GM23338 (cell line): ENCODE results near the gene DCLRE1B. TPM values are rescaled to one million over a fixed set of nuclear protein-coding genes. Genes with fewer than 3 reads are reported as not detected.

Experiments
- ATAC-seq: fragments of 200-7000 bp; cut with Tn5 transposase; 3 replicates; pipeline ENCODE4 v1.9.1; 2020
- DNase-seq: peaks from one replicate; pipeline ENCODE4 v3.0.0-alpha.2; 2015; ENCODE audit warnings: low spot score
- H2AFZ ChIP-seq: fragments of 200-600 bp; sonication (generic); 2 replicates; pipeline ENCODE4 v1.8.0; 2016; ENCODE audit warnings: antibody characterized with exemption, mild to moderate bottlenecking, moderate library complexity
- H3F3A ChIP-seq: fragments of 200-600 bp; sonication (generic); replicated peaks from 2 replicates; pipeline ENCODE4 v1.8.0; 2017; ENCODE audit warnings: antibody characterized with exemption, mixed run types, low read depth
- H3K27ac ChIP-seq: fragments of 200-600 bp; sonication (generic); 2 replicates; pipeline ENCODE4 v1.6.1; 2016; ENCODE audit warnings: low read depth
- H3K27me3 ChIP-seq: fragments of 200-600 bp; sonication (generic); 2 replicates; pipeline ENCODE4 v1.8.0; 2016; ENCODE audit warnings: mild to moderate bottlenecking, mixed run types, moderate library complexity; ENCODE audit not compliant: insufficient read depth
- H3K36me3 ChIP-seq: fragments of 200-600 bp; sonication (generic); 2 replicates; pipeline ENCODE4 v1.8.0; 2016; ENCODE audit warnings: mild to moderate bottlenecking; ENCODE audit not compliant: insufficient read depth
- H3K4me1 ChIP-seq: fragments of 200-600 bp; sonication (generic); 2 replicates; pipeline ENCODE4 v1.8.0; 2016; ENCODE audit warnings: mild to moderate bottlenecking, moderate library complexity; ENCODE audit not compliant: insufficient read depth
- H3K4me2 ChIP-seq: fragments of 200-600 bp; sonication (generic); 2 replicates; pipeline ENCODE4 v1.7.1; 2017; ENCODE audit warnings: mixed run types
- H3K4me3 ChIP-seq: fragments of 200-600 bp; sonication (generic); 2 replicates; pipeline ENCODE4 v1.6.1; 2016; ENCODE audit warnings: mixed run types
- H3K79me2 ChIP-seq: fragments of 200-600 bp; sonication (generic); replicated peaks from 2 replicates; pipeline ENCODE4 v1.8.0; 2017; ENCODE audit warnings: mild to moderate bottlenecking; ENCODE audit not compliant: insufficient read depth
- H3K9me2 ChIP-seq: fragments of 200-600 bp; sonication (generic); 2 replicates; pipeline ENCODE4 v1.8.0; 2017; ENCODE audit not compliant: insufficient read depth
- H4K20me1 ChIP-seq: fragments of 200-600 bp; sonication (generic); replicated peaks from 2 replicates; pipeline ENCODE4 v1.8.0; 2017; ENCODE audit warnings: mild to moderate bottlenecking; ENCODE audit not compliant: insufficient read depth
- H3K27ac Mint-ChIP-seq: 2 replicates; pipeline ENCODE4 v1.8.0; 2020; ENCODE audit warnings: inconsistent platforms, mild to moderate bottlenecking, moderate library complexity, mixed read lengths
- H3K27me3 Mint-ChIP-seq: 3 replicates; pipeline ENCODE4 v1.8.0; 2022; ENCODE audit warnings: low read depth, mild to moderate bottlenecking, moderate library complexity, mixed read lengths, inconsistent platforms; ENCODE audit not compliant: insufficient read depth, poor library complexity
- H3K36me3 Mint-ChIP-seq: 3 replicates; pipeline ENCODE4 v1.8.0; 2021; ENCODE audit warnings: low read depth, mild to moderate bottlenecking, inconsistent platforms, moderate library complexity, mixed read lengths
- H3K4me1 Mint-ChIP-seq: 3 replicates; pipeline ENCODE4 v1.8.0; 2020; ENCODE audit warnings: mild to moderate bottlenecking, inconsistent platforms, mixed read lengths
- H3K4me3 Mint-ChIP-seq: 3 replicates; pipeline ENCODE4 v1.8.0; 2021; ENCODE audit warnings: moderate library complexity, mild to moderate bottlenecking, inconsistent platforms, mixed read lengths
- H3K9me3 Mint-ChIP-seq: 3 replicates; pipeline ENCODE4 v1.8.0; 2020; ENCODE audit warnings: moderate library complexity, mild to moderate bottlenecking, inconsistent platforms, mixed read lengths
- EZH2 ChIP-seq: fragments of 200-600 bp; sonication (generic); IDR thresholded peaks from one replicate; pipeline ENCODE4 v1.8.0; 2017; ENCODE audit warnings: antibody characterized with exemption, mild to moderate bottlenecking, low read depth; ENCODE audit not compliant: unreplicated experiment
- EZH2phosphoT487 ChIP-seq: fragments of 200-600 bp; sonication (generic); IDR thresholded peaks from one replicate; pipeline ENCODE4 v1.8.1; 2018; ENCODE audit warnings: antibody characterized with exemption; ENCODE audit not compliant: unreplicated experiment
- JUNB ChIP-seq: IDR thresholded peaks from one replicate; pipeline ENCODE4 v1.6.1; 2016; ENCODE audit warnings: antibody characterized with exemption; ENCODE audit not compliant: unreplicated experiment
- NANOG ChIP-seq: IDR thresholded peaks from 2 replicates; pipeline ENCODE4 v1.6.1; 2016; ENCODE audit warnings: antibody characterized with exemption, borderline replicate concordance
- POLR2AphosphoS5 ChIP-seq: IDR thresholded peaks from 2 replicates; pipeline ENCODE4 v1.6.1; 2016; ENCODE audit warnings: antibody characterized with exemption, low read depth
- STAT1 ChIP-seq: IDR thresholded peaks from one replicate; pipeline ENCODE4 v1.6.1; 2016; ENCODE audit warnings: antibody characterized with exemption; ENCODE audit not compliant: unreplicated experiment
- polyA plus RNA-seq: library from polyadenylated mRNA; unstranded; fragments of >200 nt; fragmentation: Nextera tagmentation; extraction: Ambion mirVana; gene quantifications from 2 replicates; pipeline ENCODE4 v1.2.1, GENCODE V29; 2016
- total RNA-seq: library from RNA; depleted of rRNA; stranded (reverse); fragments of >200 nt; shearing (Covaris generic); gene quantifications from 2 replicates; pipeline ENCODE4 v1.2.3, GENCODE V29; 2014
- TF ChIP-seq, protein P1 (sequence below): IDR thresholded peaks from 2 replicates; pipeline ENCODE4 v1.6.1; 2016; ENCODE audit warnings: antibody characterized with exemption
- TF ChIP-seq, protein P2 (sequence below): fragments of 250-450 bp; sonication (Bioruptor Pico); IDR thresholded peaks from 2 replicates; pipeline ENCODE4 v1.5.0; 2020; ENCODE audit warnings: mild to moderate bottlenecking, moderate library complexity

The DCLRE1B gene
- total and polyA plus RNA-seq, 2 experiments from 2014 or later = 6.3 to 9.7 TPM

DNA sequence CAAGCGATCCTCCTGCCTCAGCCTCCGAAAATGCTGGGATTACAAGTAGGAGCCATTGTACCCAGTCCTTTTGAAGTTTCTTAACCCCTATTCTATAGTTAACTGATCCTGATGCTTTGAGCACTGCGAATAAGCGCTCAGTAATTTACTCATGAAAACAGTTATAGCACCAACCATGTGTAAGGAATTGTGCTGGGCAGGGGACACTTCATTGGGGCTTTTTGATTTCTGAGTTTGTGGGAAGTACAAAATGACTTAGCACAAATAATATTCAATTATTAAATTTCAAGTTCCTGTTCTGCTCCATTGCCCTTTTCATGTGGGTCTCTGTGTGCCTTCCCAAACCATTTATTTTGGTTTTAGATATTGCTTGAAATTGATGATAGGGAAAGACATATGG is 17.8 kb downstream of the DCLRE1B start:
- Histone ChIP-seq H3F3A (0 out of 2 replicates have a peak, but pooled peaks cover 5% of the 10 kb centered on the region), H2AFZ (no peak overlapping the region), H3K36me3 (no peaks in the 10 kb centered on the region), H3K4me3 (no peak overlapping the region), H3K4me2 (no peak overlapping the region), H3K79me2 (no peaks in the 10 kb centered on the region), H4K20me1 (no peaks in the 10 kb centered on the region), H3K27ac (no peak overlapping the region), H3K9me2 (peaks cover 3% of the 10 kb centered on the region; the same call in 1 of the 2 replicates), H3K4me1 (no peaks in the 10 kb centered on the region), H3K27me3 (peaks cover 6% of the 10 kb centered on the region; the same call in 1 of the 2 replicates)
- DNase-seq (no peak), ATAC-seq (no peak)
- TF ChIP-seq STAT1 (no peak), JUNB (no peak)
- H3K4me1 Mint-ChIP-seq = no peaks in the 10 kb centered on the region
- H3K4me3 Mint-ChIP-seq = no peak overlapping the region; the same call in 2 of the 3 replicates
- no peaks in the 10 kb centered on the region for H3K9me3 Mint-ChIP-seq
- H3K27me3 Mint-ChIP-seq = peaks cover 3% of the 10 kb centered on the region
- no peaks in the 10 kb centered on the region for H3K36me3 Mint-ChIP-seq
- H3K27ac Mint-ChIP-seq = no peak overlapping the region

DNA sequence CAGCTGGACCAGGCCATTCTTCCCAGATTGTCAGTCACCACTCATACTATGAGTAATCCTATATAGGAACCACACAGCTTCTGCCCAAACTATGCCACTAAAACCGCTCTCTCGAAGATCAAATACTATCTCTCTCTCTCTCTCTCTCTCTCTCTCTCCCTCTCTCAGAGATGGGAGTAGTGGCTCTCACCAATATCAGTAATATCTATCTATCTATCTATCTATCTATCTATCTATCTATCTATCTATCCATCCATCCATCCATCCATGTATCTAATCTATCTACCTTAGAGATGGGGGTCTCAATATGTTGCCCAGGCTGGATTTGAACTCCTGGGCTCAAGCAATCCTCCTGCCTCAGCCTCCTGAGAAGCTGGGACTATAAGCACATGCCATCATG is 19.3 kb downstream of the DCLRE1B start:
- peaks cover 3% of the 10 kb centered on the region for H3K27me3 Mint-ChIP-seq
- Histone ChIP-seq H3F3A (0 out of 2 replicates have a peak, but pooled peaks cover 8% of the 10 kb centered on the region), H3K27me3 (peaks cover 6% of the 10 kb centered on the region; the same call in 1 of the 2 replicates), H3K4me1 (peaks cover 8% of the 10 kb centered on the region; the same call in 1 of the 2 replicates), H3K9me2 (no peaks in the 10 kb centered on the region), H2AFZ (no peak overlapping the region), H3K4me3 (no peak overlapping the region), H3K27ac (no peak overlapping the region), H3K4me2 (no peak overlapping the region), H4K20me1 (no peaks in the 10 kb centered on the region), H3K36me3 (no peaks in the 10 kb centered on the region), H3K79me2 (no peaks in the 10 kb centered on the region)
- H3K4me3 Mint-ChIP-seq = no peak overlapping the region
- DNase-seq (no peak), ATAC-seq (no peak)
- H3K27ac Mint-ChIP-seq = no peak overlapping the region
- no peaks in the 10 kb centered on the region for H3K9me3 Mint-ChIP-seq
- peaks cover 6% of the 10 kb centered on the region; the same call in 2 of the 3 replicates for H3K4me1 Mint-ChIP-seq
- TF ChIP-seq, protein P1, sequence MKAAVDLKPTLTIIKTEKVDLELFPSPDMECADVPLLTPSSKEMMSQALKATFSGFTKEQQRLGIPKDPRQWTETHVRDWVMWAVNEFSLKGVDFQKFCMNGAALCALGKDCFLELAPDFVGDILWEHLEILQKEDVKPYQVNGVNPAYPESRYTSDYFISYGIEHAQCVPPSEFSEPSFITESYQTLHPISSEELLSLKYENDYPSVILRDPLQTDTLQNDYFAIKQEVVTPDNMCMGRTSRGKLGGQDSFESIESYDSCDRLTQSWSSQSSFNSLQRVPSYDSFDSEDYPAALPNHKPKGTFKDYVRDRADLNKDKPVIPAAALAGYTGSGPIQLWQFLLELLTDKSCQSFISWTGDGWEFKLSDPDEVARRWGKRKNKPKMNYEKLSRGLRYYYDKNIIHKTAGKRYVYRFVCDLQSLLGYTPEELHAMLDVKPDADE = no peak
- no peak for TF ChIP-seq NANOG
- TF ChIP-seq POLR2AphosphoS5 = no peak
- TF ChIP-seq, protein P2, sequence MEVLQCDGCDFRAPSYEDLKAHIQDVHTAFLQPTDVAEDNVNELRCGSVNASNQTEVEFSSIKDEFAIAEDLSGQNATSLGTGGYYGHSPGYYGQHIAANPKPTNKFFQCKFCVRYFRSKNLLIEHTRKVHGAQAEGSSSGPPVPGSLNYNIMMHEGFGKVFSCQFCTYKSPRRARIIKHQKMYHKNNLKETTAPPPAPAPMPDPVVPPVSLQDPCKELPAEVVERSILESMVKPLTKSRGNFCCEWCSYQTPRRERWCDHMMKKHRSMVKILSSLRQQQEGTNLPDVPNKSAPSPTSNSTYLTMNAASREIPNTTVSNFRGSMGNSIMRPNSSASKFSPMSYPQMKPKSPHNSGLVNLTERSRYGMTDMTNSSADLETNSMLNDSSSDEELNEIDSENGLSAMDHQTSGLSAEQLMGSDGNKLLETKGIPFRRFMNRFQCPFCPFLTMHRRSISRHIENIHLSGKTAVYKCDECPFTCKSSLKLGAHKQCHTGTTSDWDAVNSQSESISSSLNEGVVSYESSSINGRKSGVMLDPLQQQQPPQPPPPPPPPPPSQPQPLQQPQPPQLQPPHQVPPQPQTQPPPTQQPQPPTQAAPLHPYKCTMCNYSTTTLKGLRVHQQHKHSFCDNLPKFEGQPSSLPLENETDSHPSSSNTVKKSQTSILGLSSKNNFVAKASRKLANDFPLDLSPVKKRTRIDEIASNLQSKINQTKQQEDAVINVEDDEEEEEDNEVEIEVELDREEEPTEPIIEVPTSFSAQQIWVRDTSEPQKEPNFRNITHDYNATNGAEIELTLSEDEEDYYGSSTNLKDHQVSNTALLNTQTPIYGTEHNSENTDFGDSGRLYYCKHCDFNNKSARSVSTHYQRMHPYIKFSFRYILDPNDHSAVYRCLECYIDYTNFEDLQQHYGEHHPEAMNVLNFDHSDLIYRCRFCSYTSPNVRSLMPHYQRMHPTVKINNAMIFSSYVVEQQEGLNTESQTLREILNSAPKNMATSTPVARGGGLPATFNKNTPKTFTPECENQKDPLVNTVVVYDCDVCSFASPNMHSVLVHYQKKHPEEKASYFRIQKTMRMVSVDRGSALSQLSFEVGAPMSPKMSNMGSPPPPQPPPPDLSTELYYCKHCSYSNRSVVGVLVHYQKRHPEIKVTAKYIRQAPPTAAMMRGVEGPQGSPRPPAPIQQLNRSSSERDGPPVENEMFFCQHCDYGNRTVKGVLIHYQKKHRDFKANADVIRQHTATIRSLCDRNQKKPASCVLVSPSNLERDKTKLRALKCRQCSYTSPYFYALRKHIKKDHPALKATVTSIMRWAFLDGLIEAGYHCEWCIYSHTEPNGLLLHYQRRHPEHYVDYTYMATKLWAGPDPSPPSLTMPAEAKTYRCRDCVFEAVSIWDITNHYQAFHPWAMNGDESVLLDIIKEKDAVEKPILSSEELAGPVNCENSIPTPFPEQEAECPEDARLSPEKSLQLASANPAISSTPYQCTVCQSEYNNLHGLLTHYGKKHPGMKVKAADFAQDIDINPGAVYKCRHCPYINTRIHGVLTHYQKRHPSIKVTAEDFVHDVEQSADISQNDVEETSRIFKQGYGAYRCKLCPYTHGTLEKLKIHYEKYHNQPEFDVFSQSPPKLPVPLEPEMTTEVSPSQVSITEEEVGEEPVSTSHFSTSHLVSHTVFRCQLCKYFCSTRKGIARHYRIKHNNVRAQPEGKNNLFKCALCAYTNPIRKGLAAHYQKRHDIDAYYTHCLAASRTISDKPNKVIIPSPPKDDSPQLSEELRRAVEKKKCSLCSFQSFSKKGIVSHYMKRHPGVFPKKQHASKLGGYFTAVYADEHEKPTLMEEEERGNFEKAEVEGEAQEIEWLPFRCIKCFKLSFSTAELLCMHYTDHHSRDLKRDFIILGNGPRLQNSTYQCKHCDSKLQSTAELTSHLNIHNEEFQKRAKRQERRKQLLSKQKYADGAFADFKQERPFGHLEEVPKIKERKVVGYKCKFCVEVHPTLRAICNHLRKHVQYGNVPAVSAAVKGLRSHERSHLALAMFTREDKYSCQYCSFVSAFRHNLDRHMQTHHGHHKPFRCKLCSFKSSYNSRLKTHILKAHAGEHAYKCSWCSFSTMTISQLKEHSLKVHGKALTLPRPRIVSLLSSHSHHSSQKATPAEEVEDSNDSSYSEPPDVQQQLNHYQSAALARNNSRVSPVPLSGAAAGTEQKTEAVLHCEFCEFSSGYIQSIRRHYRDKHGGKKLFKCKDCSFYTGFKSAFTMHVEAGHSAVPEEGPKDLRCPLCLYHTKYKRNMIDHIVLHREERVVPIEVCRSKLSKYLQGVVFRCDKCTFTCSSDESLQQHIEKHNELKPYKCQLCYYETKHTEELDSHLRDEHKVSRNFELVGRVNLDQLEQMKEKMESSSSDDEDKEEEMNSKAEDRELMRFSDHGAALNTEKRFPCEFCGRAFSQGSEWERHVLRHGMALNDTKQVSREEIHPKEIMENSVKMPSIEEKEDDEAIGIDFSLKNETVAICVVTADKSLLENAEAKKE (CRISPR knock-in tag) = no peak
- TF ChIP-seq EZH2phosphoT487 = no peak
- TF ChIP-seq EZH2 = no peak
- H3K36me3 Mint-ChIP-seq = no peaks in the 10 kb centered on the region
